IPS-NIHi7 (cell line): ENCODE measurements around the gene ABCA5.
"Not testable (repeated sequence)": the region's sequence is repeated elsewhere in the genome, so short reads cannot be mapped to it uniquely, and the experiment has no call there.

Source experiments
- DNase-seq: peaks from one replicate; pipeline ENCODE4 v3.0.0; 2012; ENCODE audit warnings: mixed read lengths; ENCODE audit errors: extremely low spot score

The ABCA5 gene

DNA sequence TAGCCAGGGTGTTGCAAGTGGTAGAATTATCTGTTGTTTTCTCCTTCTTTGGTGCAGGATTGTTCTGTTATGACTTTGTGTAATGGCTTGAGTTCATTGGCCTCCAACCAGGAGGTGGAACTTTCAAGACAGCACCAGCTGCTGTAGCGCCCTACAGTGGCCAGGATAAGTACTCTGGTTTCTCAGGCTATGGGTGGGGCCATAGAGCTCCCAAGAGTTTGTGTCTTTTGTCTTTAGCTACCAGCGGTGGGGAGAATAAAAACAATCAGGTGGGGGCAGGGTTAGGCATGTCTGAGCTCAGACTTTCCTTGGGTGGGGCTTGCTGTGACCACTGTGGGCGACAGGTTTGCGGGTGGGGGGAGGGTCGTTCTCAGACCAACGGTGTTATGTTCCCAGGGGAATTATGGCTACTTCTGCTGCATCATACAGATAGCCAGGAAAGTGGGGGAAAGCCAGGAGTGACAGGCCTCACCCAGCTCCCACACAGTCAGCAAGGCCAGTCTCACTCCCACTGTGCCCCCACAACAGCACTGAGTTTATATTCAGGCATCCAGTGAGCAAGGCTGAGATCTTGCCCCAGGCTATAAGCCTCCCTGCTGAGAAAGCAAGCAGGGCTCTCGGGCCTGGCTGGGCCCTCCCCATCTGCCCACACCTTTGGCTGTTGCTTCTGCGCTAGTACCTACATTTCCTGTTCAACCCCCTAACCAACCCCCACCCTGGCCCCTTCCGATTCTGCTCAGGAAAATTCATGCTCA lies 113.7 kb downstream of the ABCA5 start:
- DNase-seq: peak; percentile 31

DNA sequence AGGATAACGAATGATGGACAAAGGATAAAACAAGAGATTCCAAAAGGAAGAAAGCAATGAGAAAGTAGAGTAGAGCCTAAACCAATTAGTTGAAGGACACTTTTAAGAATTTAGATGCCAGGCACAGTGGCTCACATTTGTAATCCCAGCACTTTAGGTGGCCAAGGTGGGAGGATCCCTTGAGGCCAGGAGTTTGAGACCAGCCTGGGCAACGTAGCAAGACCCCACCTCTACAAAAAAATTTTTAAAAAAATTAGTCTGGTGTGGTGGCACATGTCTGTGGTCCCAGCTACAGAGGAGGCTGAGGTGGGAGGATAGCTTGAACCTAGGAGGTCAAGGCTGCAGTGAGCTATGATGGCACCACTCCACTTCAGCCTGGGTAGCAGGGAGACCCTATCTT lies 118.3 kb downstream of the ABCA5 start:
- DNase-seq: no peak

DNA sequence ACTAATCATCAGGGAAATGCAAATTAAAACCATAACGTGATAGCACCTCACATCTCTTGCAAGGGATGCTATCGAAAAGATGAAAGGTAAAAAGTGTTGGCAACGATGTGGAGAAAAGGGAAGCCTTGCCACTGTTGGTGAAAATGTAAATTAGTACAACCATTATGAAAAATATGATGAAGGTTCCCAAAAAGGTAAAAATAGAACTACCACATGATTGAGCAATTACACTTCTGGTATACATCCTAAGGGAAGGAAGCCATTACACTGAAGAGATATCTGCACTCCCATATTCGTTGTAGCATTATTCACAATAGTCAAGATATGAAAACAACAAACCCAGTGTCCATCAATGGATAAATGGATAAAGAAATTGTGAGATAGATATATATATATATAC lies 119.8 kb downstream of the ABCA5 start:
- DNase-seq: no peak

GRCh38 chr17:69198238-69198637 lies 128.7 kb downstream of the ABCA5 start:
- DNase-seq: no peak

- not testable (repeated sequence) for DNase-seq
Observed at GRCh38 chr17:69196105-69196653, 130.8 kb downstream of the ABCA5 start.
